Measurements from ENCODE around the gene FADS1. TPM values are rescaled to one million over a fixed set of nuclear protein-coding genes. Genes with fewer than 3 reads are reported as not detected.
A peak's percentile ranks its signal among the peaks of the same experiment; 100 is the strongest.

Gene FADS1
- total RNA-seq, 2 donors from 2014 or later = 21.8 to 28.4 TPM

- no peaks in the 10 kb centered on the region for H3K27me3 ChIP-seq
- no peak for DNase-seq (ENCODE audit: low spot score)
- no peak overlapping the region for H3K4me3 ChIP-seq
- no peak overlapping the region for H3K27ac ChIP-seq
- H3K4me1 ChIP-seq = peaks cover 0 to 17% of the 10 kb centered on the region in 2 donors
- no peaks in the 10 kb centered on the region for H3K36me3 ChIP-seq
- H3K9me3 ChIP-seq = no peaks in the 10 kb centered on the region
- TF ChIP-seq CTCF (IDR thresholded peaks at IDR 0.05) = no peak
These were observed 31.8 kb upstream of the FADS1 start for GRCh38 chr11:61848631-61849030.

- no peak overlapping the region for H3K27ac ChIP-seq
- no peak overlapping the region for H3K4me3 ChIP-seq
- DNase-seq (ENCODE audit: low spot score) = no peak
- H3K27me3 ChIP-seq = no peaks in the 10 kb centered on the region
- H3K4me1 ChIP-seq = peaks cover 0 to 17% of the 10 kb centered on the region in 2 donors
- H3K9me3 ChIP-seq = no peaks in the 10 kb centered on the region
- H3K36me3 ChIP-seq = no peaks in the 10 kb centered on the region
- TF ChIP-seq CTCF (IDR thresholded peaks at IDR 0.05) = no peak
These were observed 31.2 kb upstream of the FADS1 start for GRCh38 chr11:61847914-61848581.

GRCh38 chr11:61846362-61847020 is 29.7 kb upstream of the FADS1 start:
- TF ChIP-seq CTCF (IDR thresholded peaks at IDR 0.05) = no peak
- H3K4me1 ChIP-seq = peaks cover 0 to 17% of the 10 kb centered on the region in 2 donors
- no peaks in the 10 kb centered on the region for H3K9me3 ChIP-seq
- no peak for DNase-seq (ENCODE audit: low spot score)
- H3K36me3 ChIP-seq = no peaks in the 10 kb centered on the region
- H3K27ac ChIP-seq = no peak overlapping the region
- H3K4me3 ChIP-seq = no peak overlapping the region
- no peaks in the 10 kb centered on the region for H3K27me3 ChIP-seq

GRCh38 chr11:61844909-61845565 is 28.2 kb upstream of the FADS1 start:
- Histone ChIP-seq H3K9me3 (no peaks in the 10 kb centered on the region), H3K27me3 (no peaks in the 10 kb centered on the region), H3K4me3 (no peak overlapping the region), H3K27ac (no peak overlapping the region), H3K36me3 (no peaks in the 10 kb centered on the region), H3K4me1 (peaks cover 0 to 6% of the 10 kb centered on the region in 2 donors)
- no peak for TF ChIP-seq CTCF (IDR thresholded peaks at IDR 0.05)
- DNase-seq (ENCODE audit: low spot score) = no peak

- no peaks in the 10 kb centered on the region for H3K27me3 ChIP-seq
- H3K36me3 ChIP-seq = no peaks in the 10 kb centered on the region
- no peak overlapping the region for H3K4me3 ChIP-seq
- no peak for DNase-seq (ENCODE audit: low spot score)
- TF ChIP-seq CTCF (IDR thresholded peaks at IDR 0.05) = no peak
- H3K27ac ChIP-seq = peak overlapping the region; percentile 22 to 61
- no peaks in the 10 kb centered on the region for H3K9me3 ChIP-seq
- peaks cover 0 to 6% of the 10 kb centered on the region in 2 donors for H3K4me1 ChIP-seq
These were observed 25.7 kb upstream of the FADS1 start for GRCh38 chr11:61842528-61842820.

All from right atrium auricular region (tissue), 2 donors.